Gastroesophageal sphincter (tissue), 3 donors: ENCODE measurements around the gene CDK4.

Source experiments
- EP300 ChIP-seq: sonication (generic); formaldehyde crosslinking; IDR thresholded peaks from one replicate; pipeline ENCODE4 v1.6.1; 2017; ENCODE audit warnings: antibody characterized with exemption, mild to moderate bottlenecking
- POLR2A ChIP-seq, 2 donors: fragments of 450-650 bp; IDR thresholded peaks; one replicate each; pipeline ENCODE4 v1.6.1; 2017; ENCODE audit warnings: antibody characterized with exemption in 2 of 2, mild to moderate bottlenecking in 2 of 2, moderate library complexity in 1 of 2
- POLR2AphosphoS5 ChIP-seq: sonication (generic); formaldehyde crosslinking; IDR thresholded peaks from one replicate; pipeline ENCODE4 v1.6.1; 2017; ENCODE audit warnings: antibody characterized with exemption
- TF ChIP-seq, protein P1 (sequence below), 4 experiments: fragments of 200-600 bp in 2 of 4; fragments of 450-650 bp in 2 of 4; sonication (generic) in 1 of 4; IDR thresholded peaks; one replicate each; pipeline ENCODE4 v1.5.1; 2017 to 2019; ENCODE audit warnings: antibody characterized with exemption in 4 of 4, mild to moderate bottlenecking in 2 of 4, moderate library complexity in 2 of 4

DNA sequence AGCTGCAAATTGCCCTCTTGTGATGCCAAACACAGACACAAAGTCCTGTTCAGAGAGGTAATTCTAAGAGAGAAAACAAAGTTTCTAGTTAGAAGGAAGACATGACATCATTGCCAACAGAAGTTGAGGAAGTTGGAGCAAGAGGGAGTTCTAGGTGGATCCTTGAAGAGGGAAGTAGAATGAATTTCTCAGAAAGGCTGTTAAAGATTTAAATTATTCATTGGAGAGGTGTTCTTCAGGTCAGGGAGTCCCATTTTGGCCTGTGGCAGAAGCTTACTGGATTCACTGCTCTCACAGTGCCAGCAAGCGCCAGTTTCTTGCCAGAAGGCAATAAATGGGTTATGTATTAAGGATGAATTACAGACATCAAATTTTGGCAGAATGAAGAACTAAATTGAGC lies 45.8 kb upstream of the CDK4 start:
- TF ChIP-seq EP300: no peak
- TF ChIP-seq, protein P1, sequence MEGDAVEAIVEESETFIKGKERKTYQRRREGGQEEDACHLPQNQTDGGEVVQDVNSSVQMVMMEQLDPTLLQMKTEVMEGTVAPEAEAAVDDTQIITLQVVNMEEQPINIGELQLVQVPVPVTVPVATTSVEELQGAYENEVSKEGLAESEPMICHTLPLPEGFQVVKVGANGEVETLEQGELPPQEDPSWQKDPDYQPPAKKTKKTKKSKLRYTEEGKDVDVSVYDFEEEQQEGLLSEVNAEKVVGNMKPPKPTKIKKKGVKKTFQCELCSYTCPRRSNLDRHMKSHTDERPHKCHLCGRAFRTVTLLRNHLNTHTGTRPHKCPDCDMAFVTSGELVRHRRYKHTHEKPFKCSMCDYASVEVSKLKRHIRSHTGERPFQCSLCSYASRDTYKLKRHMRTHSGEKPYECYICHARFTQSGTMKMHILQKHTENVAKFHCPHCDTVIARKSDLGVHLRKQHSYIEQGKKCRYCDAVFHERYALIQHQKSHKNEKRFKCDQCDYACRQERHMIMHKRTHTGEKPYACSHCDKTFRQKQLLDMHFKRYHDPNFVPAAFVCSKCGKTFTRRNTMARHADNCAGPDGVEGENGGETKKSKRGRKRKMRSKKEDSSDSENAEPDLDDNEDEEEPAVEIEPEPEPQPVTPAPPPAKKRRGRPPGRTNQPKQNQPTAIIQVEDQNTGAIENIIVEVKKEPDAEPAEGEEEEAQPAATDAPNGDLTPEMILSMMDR (IDR thresholded peaks at IDR 0.05): no peak
- TF ChIP-seq POLR2A (IDR thresholded peaks at IDR 0.05): no peak
- no peak for TF ChIP-seq POLR2AphosphoS5
